ENCODE data around the gene KCNC1.

GRCh38 chr11:17753641-17754040 is 19.1 kb downstream of the KCNC1 start:
- TF ChIP-seq POLR2A (IDR thresholded peaks at IDR 0.05; ENCODE audit: low read depth) = no peak
- no peak for TF ChIP-seq CTCF (IDR thresholded peaks at IDR 0.05)
- TF ChIP-seq POLR2AphosphoS5 (IDR thresholded peaks at IDR 0.05) = no peak

Measured in esophagus muscularis mucosa (tissue), 3 donors.